Measurements from ENCODE around the gene LRRC28.

The LRRC28 gene

DNA sequence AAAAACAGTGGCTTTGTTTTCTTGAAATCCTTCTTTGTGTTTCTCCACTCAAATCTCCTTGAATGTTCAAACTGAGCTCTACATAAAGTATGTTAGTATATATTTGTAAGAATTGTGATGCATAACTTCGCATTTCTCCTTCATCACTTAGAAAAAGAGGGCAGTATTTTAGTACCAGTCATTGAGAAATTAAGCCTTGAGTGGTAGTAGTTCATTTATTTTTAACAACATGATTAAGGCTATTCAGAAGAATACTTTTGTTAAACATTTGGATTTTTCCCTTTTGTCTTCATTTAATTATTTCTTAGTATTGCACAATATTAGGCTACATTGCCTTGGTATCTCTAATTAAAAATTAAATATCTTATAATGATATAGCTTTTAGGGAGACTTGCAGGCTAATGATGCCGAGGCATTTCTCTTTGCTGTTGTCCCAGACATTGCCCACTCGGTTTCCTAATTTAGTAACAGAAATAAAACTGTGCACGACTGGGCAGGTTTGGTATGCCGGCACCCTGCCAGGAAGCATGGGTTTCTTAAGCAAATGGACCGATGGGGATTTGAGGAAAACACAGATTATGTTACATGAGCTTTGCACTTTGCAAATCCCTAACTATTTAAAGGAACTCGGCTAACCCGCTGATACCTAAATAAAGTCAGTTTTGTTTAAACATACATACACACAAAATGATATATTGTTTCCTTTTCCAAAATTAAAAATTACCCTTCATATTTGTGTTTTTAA is 54.7 kb downstream of the LRRC28 start:
- DNase-seq (ENCODE audit: low read depth in 3 of 3) = no peak

- no peak for DNase-seq (ENCODE audit: low read depth in 3 of 3)
Measured at GRCh38 chr15:99306694-99307338, 55.5 kb downstream of the LRRC28 start.

GRCh38 chr15:99307735-99308134 is 56.5 kb downstream of the LRRC28 start:
- DNase-seq (ENCODE audit: low read depth in 3 of 3) = no peak

- DNase-seq (ENCODE audit: low read depth in 3 of 3) = no peak
Measured at GRCh38 chr15:99310745-99311144, 59.5 kb downstream of the LRRC28 start.

GRCh38 chr15:99312228-99312627 is 60.9 kb downstream of the LRRC28 start:
- DNase-seq (ENCODE audit: low read depth in 3 of 3) = no peak

DNA sequence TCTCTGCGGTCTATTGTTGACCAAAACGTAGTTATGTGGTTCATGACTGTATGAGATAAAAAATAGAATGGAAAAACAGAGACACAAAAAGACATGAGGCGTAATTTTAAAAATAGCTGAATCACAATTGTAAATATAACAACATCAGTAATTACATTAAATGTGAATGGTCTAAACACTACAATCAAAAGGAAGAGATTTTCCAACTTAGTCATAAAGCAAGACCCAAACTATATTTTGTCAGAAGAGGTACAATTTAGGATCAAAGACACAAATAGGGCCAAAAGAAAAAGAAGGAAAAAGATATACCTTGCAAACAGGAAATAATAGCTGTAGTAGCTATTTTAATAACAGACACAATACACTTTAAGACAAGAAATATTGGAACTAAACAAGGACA is 61.5 kb downstream of the LRRC28 start:
- DNase-seq (ENCODE audit: low read depth in 3 of 3) = no peak

GRCh38 chr15:99315636-99316035 is 64.4 kb downstream of the LRRC28 start:
- no peak for DNase-seq (ENCODE audit: low read depth in 3 of 3)

DNA sequence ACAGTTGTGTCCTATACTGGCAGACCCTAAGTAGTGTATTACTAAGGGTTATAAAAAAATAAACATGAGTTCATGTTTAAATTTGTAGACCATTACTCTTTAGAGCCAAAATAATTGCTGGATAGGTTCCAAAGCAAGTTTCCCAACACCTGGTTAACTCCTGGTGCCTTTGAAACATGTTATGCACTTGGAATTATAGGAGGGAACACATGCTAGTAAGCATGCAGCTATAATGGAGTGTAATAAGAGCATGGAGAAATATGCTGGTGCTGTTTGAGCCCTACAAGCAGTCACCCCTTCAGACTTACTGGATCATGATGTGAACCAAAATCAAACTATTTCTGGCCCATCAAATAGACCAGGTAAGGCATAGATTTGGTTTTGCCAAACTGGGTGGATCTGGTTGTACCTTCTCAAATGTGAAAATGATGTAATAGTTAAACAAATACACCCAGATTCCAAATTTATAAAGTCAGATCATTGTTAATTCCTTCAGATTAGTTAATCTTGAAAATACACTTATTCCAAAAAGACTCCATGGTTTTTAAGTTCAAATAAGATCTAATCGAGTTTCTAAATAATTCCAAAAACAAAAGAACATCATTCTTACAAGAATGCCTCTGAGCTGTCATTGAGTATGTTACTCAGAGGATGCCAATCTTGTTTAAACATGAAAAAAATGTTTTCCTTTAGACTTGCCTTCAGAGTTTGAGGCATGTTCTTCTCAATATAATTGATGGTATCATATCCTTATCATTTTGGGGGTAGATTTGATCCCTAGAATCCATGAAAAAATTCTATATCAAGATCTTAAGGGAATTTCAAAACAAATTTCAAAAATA is 69.3 kb downstream of the LRRC28 start:
- DNase-seq (ENCODE audit: low read depth in 3 of 3) = no peak

DNA sequence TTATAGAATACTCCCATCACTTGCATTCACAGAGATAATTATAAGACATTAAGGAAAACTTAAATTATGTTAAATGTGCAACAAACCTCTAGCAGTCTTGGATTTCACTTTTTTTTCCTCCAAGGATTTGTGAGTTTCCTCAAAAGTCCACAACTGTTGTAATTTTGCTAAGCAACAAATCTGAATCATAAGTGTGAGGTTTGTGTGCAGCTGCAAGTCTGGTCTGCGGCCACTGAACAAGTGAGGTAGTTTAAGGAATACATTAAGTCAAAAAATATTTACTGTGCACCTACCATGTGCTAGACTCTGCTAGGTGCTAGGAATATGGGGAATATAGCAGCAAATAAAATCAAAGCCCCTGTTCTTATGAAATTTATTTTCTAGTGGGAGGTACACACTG is 70.2 kb downstream of the LRRC28 start:
- no peak for DNase-seq (ENCODE audit: low read depth in 3 of 3)

GRCh38 chr15:99322643-99323405 is 71.5 kb downstream of the LRRC28 start:
- no peak for DNase-seq (ENCODE audit: low read depth in 3 of 3)

DNA sequence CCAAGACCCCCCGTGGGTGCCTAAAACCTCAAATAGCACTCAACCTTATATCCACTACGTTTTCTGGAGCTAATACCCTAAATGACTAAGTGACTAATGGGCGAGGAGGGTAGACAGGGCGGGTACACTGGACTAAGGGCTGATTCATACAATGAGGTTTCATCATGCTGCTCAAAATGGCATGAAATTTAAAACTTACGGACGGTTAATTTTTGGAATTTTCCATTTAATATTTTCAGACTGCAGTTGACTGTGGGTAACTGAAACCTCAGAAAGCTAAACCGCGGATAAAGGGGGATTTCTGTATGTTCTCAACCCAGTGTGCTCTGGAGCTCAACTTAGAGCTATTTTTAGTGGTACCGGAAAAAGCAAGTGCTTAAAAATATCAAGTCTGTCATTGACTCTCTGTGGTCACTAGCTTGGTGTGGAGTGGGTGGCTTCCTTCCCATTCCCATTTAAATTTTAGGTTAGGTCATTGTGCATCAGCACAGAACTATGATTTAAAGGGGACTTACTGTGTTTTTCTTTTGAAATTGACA is 72.9 kb downstream of the LRRC28 start:
- DNase-seq (ENCODE audit: low read depth in 3 of 3) = no peak

DNA sequence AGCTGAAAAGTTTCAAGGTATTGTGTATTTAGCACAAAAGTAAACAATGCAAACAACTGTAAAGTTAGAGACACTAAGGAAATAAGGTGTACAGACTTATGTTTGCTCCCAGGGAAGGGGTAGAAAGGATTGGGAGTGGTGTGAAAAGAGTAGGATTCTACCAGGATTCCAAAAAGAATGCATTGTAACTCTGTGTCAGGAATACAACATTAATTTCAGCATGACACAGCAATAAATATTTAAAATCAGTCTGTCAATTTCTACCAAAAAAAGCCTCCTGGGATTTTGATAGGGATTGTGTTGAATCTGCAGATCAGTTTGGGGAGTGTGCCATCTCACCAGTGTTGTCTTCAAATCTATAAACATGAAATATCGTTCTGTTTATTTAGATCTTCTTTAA is 73.4 kb downstream of the LRRC28 start:
- no peak for DNase-seq (ENCODE audit: low read depth in 3 of 3)

DNA sequence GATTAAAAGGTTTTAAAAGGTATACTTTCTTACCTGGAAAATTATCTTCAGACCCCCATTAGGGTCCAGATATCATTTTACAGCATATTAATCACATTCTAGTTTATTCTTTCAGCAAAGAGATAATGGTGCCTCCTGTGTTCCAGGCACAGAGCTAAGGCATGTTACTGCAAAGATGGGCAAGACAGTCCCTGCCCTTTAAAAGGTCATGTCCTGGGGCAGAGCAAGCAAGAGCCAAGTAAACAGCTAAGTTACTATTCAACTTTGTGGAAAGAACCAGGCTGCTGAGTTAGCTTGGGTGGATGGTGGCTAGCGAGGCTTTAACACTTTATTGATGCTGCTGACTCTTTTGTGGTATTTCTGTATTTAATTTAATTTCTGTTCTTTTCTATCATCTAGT is 75.0 kb downstream of the LRRC28 start:
- DNase-seq (ENCODE audit: low read depth in 3 of 3) = no peak

- no peak for DNase-seq (ENCODE audit: low read depth in 3 of 3)
Measured at GRCh38 chr15:99328106-99329072, 77.1 kb downstream of the LRRC28 start.

DNA sequence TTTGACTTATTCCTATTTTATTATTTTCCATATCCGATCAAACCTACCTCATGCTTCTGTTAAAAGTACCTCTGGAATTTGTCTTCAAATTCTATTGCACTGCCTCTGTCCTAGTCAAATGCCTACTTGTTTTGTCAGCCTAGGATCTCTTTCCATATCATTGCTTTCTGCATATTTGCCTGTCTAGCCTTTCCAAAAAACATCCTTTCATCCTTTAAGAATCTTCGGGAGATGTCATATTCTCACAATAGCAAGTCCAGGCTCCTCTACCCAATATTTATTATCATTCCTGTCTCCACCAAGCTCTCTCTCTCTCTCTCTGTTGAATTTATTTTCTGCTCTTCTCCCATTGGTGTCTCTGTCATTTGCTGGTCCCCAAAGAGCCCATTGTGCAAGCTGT is 80.1 kb downstream of the LRRC28 start:
- no peak for DNase-seq (ENCODE audit: low read depth in 3 of 3)

DNA sequence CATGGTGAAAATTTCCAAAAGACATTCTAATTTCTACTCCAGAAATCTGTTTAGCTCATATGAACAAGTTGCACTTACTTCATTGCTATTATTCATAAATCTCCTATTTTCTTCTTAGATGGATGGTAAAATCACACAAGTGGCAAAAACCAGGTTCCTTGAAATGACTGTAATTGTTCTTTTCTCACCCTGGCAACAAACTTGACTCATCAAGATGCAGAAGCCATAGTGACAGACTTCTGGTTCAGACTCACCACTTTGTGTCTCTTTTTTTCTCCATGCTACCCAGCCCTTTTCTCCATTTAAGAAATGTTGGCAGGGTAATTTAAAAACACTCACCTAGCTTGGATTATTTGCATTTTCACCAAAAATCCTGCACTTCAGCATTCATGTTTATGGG is 82.1 kb downstream of the LRRC28 start:
- DNase-seq (ENCODE audit: low read depth in 3 of 3) = no peak

DNA sequence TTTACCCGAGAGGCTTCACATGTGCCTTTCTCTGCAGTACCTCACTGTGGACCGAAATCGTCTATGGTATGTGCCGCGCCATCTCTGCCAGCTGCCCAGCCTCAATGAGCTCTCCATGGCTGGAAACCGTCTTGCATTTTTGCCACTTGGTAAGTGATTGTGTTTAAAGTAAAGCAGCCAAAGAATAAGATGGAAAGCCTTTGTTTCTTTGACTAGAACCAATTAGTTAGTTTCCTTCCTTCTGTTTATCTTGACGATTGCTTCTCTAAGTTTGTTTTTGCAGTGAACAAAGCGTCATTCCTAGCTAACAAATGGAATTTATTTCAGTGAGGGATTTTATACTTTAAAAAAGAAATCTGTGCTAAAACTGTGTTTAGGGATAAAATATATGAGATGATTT is 82.7 kb downstream of the LRRC28 start:
- DNase-seq (ENCODE audit: low read depth in 3 of 3) = no peak

GRCh38 chr15:99335508-99335907 is 84.2 kb downstream of the LRRC28 start:
- DNase-seq (ENCODE audit: low read depth in 3 of 3) = no peak

GRCh38 chr15:99336794-99337193 is 85.5 kb downstream of the LRRC28 start:
- DNase-seq (ENCODE audit: low read depth in 3 of 3) = no peak

- no peak for DNase-seq (ENCODE audit: low read depth in 3 of 3)
Measured at GRCh38 chr15:99340347-99340746, 89.1 kb downstream of the LRRC28 start.

- DNase-seq (ENCODE audit: low read depth in 3 of 3) = no peak
Measured at GRCh38 chr15:99341786-99342185, 90.5 kb downstream of the LRRC28 start.
